HepG2 (cell line): ENCODE data around the gene TMEM250. TPM values are rescaled to one million over a fixed set of nuclear protein-coding genes. Genes with fewer than 3 reads are reported as not detected.
A peak's percentile ranks its signal among the peaks of the same experiment; 100 is the strongest.

Experiments used
- EZH2 ChIP-seq: conservative IDR thresholded peaks from 2 replicates; pipeline ENCODE4 v1.6.1; 2012; ENCODE audit warnings: mild to moderate bottlenecking, low read depth, low read length, moderate library complexity
- GLMP ChIP-seq: sonication (generic); formaldehyde crosslinking; IDR thresholded peaks from 2 replicates; pipeline ENCODE4 v1.9.0; 2021; ENCODE audit warnings: missing genetic modification reagents, mild to moderate bottlenecking, borderline replicate concordance
- KLF15 ChIP-seq: sonication (generic); formaldehyde crosslinking; IDR thresholded peaks from 2 replicates; pipeline ENCODE4 v1.8.1; 2023; ENCODE audit warnings: borderline replicate concordance, mild to moderate bottlenecking, inconsistent platforms, missing genetic modification reagents, mixed read lengths
- MAZ ChIP-seq, 2 experiments: sonication (generic) in 1 of 2; formaldehyde crosslinking in 1 of 2; IDR thresholded peaks; 2 replicates each; pipeline versions ENCODE4 v1.5.0 to v1.6.1; 2012 to 2020; ENCODE audit warnings: low read depth in 2 of 2, mild to moderate bottlenecking in 2 of 2, borderline replicate concordance in 1 of 2, improper control_type of control experiment in 1 of 2, low read length in 1 of 2, missing genetic modification reagents in 1 of 2, moderate library complexity in 1 of 2
- MTA3 ChIP-seq: sonication (generic); formaldehyde crosslinking; IDR thresholded peaks from 2 replicates; pipeline ENCODE4 v1.4.0; 2020; ENCODE audit warnings: missing genetic modification reagents
- NR2F1 ChIP-seq, 2 experiments: fragments of 450-650 bp in 1 of 2; formaldehyde crosslinking in 1 of 2; IDR thresholded peaks; 2 replicates each; pipeline versions ENCODE4 v1.5.0 to v1.6.1; 2016 to 2020; ENCODE audit warnings: mild to moderate bottlenecking in 1 of 2, missing compliant biosample characterization in 1 of 2, missing genetic modification reagents in 1 of 2, moderate library complexity in 1 of 2
- REPIN1 ChIP-seq: sonication (generic); formaldehyde crosslinking; IDR thresholded peaks from 2 replicates; pipeline ENCODE4 v1.8.0; 2022; ENCODE audit warnings: missing genetic modification reagents, low read depth, mild to moderate bottlenecking, borderline replicate concordance
- ZBTB34 ChIP-seq: sonication (generic); formaldehyde crosslinking; IDR thresholded peaks from 2 replicates; pipeline ENCODE4 v1.8.0; 2022; ENCODE audit warnings: mild to moderate bottlenecking, missing genetic modification reagents
- ZFAT ChIP-seq: sonication (generic); formaldehyde crosslinking; conservative IDR thresholded peaks from 2 replicates; pipeline ENCODE4 v1.8.1; 2023; ENCODE audit warnings: missing genetic modification reagents, inconsistent platforms
- ZIK1 ChIP-seq: sonication (generic); formaldehyde crosslinking; IDR thresholded peaks from 2 replicates; pipeline ENCODE4 v1.5.0; 2020; ENCODE audit warnings: mild to moderate bottlenecking, low read depth, missing genetic modification reagents, borderline replicate concordance
- ZNF180 ChIP-seq: sonication (generic); formaldehyde crosslinking; IDR thresholded peaks from 2 replicates; pipeline ENCODE4 v1.4.0; 2020; ENCODE audit warnings: low read depth, missing genetic modification reagents, borderline replicate concordance
- ZNF280D ChIP-seq: sonication (generic); formaldehyde crosslinking; IDR thresholded peaks from 2 replicates; pipeline ENCODE4 v1.5.1; 2020; ENCODE audit warnings: mild to moderate bottlenecking, missing genetic modification reagents
- ZNF598 ChIP-seq: sonication (generic); formaldehyde crosslinking; IDR thresholded peaks from 2 replicates; pipeline ENCODE4 v1.5.1; 2020; ENCODE audit warnings: mild to moderate bottlenecking, missing genetic modification reagents, borderline replicate concordance
- ZNF687 ChIP-seq: sonication (generic); formaldehyde crosslinking; IDR thresholded peaks from 2 replicates; pipeline ENCODE4 v1.5.1; 2020; ENCODE audit warnings: mild to moderate bottlenecking, missing genetic modification reagents, moderate library complexity
- ZNF740 ChIP-seq: sonication (generic); formaldehyde crosslinking; IDR thresholded peaks from 2 replicates; pipeline ENCODE4 v1.4.0; 2020; ENCODE audit warnings: missing genetic modification reagents
- polyA plus RNA-seq, 8 experiments: library from polyadenylated mRNA; depleted of rRNA in 3 of 8; stranded (reverse) in 7 of 8; unstranded in 1 of 8; fragments of >200 nt; fragmentation: Illumina TruSeq in 4 of 8; extraction: Trizol in 4 of 8; gene quantifications; 2 replicates each; pipeline versions ENCODE4 v1.2.1 to v1.2.3, GENCODE V29; 2011 to 2016; ENCODE audit warnings: low read depth in 4 of 8, missing spikeins in 1 of 8, mixed read lengths in 1 of 8; ENCODE audit not compliant: insufficient read depth in 1 of 8
- total RNA-seq, 5 experiments: library from RNA; depleted of rRNA; stranded (reverse); fragments of >200 nt; fragmentation: Illumina TruSeq; extraction: Trizol; gene quantifications; 2 replicates each; pipeline ENCODE4 v1.2.3, GENCODE V29; 2016; ENCODE audit warnings: low read depth in 1 of 5

Gene TMEM250
- total and polyA plus RNA-seq, 2 of the 13 experiments (the other 11 are each of a cell fraction or from before 2014, with no cell fraction given) = 5.5 to 13.9 TPM

- TF ChIP-seq NR2F1 (CRISPR knock-in tag; IDR thresholded peaks at IDR 0.05) = no peak
- TF ChIP-seq KLF15 (CRISPR knock-in tag) = peak; percentile 54; the same call in 1 of the 2 replicates
- no peak for TF ChIP-seq ZIK1 (CRISPR knock-in tag)
- TF ChIP-seq ZNF598 (CRISPR knock-in tag) = peak; percentile 60; the same call in 1 of the 2 replicates
- TF ChIP-seq GLMP (CRISPR knock-in tag) = no peak
- TF ChIP-seq ZBTB34 (CRISPR knock-in tag) = no peak
- TF ChIP-seq MAZ (IDR thresholded peaks at IDR 0.05; ENCODE audit: borderline replicate concordance, low read depth, low read length) = no peak
- TF ChIP-seq MAZ (CRISPR knock-in tag; IDR thresholded peaks at IDR 0.05; ENCODE audit: low read depth) = peak; percentile 45; the same call in 1 of the 2 replicates
- no peak for TF ChIP-seq ZFAT (CRISPR knock-in tag)
- TF ChIP-seq ZNF180 (CRISPR knock-in tag) = no peak
- TF ChIP-seq ZNF280D (CRISPR knock-in tag) = peak; percentile 58; the same call in 1 of the 2 replicates
- TF ChIP-seq MTA3 (CRISPR knock-in tag) = no peak
- TF ChIP-seq REPIN1 = peak; percentile 64; the same call in 1 of the 2 replicates
- no peak for TF ChIP-seq ZNF740 (CRISPR knock-in tag)
- TF ChIP-seq ZNF687 = peak; percentile 71
- no peak for TF ChIP-seq EZH2
These were observed 4.0 kb upstream of the TMEM250 start (continued) for GRCh38 chr9:136122425-136123383.
